ENCODE data around the gene KCNT1.

KCNT1 gene

GRCh38 chr9:135768516-135769218 lies 66.7 kb downstream of the KCNT1 start:
- no peak for DNase-seq (ENCODE audit: low spot score)

GRCh38 chr9:135769489-135770202 lies 67.7 kb downstream of the KCNT1 start:
- DNase-seq (ENCODE audit: low spot score), result no peak

- DNase-seq (ENCODE audit: low spot score), result no peak
Observed at GRCh38 chr9:135770203-135770535, 68.2 kb downstream of the KCNT1 start.

GRCh38 chr9:135770771-135771170 lies 68.8 kb downstream of the KCNT1 start:
- DNase-seq (ENCODE audit: low spot score), result no peak

- no peak for DNase-seq (ENCODE audit: low spot score)
Observed at GRCh38 chr9:135771401-135772051, 69.5 kb downstream of the KCNT1 start.

GRCh38 chr9:135772056-135772646 lies 70.2 kb downstream of the KCNT1 start:
- DNase-seq (ENCODE audit: low spot score), result no peak

GRCh38 chr9:135772702-135773493 lies 70.9 kb downstream of the KCNT1 start:
- DNase-seq (ENCODE audit: low spot score), result no peak

GRCh38 chr9:135773530-135774238 lies 71.7 kb downstream of the KCNT1 start:
- DNase-seq (ENCODE audit: low spot score), result no peak

- no peak for DNase-seq (ENCODE audit: low spot score)
Observed at GRCh38 chr9:135774239-135774747, 72.3 kb downstream of the KCNT1 start.

GRCh38 chr9:135774794-135775525 lies 73.0 kb downstream of the KCNT1 start:
- DNase-seq (ENCODE audit: low spot score), result no peak

GRCh38 chr9:135775911-135776310 lies 73.9 kb downstream of the KCNT1 start:
- no peak for DNase-seq (ENCODE audit: low spot score)

- no peak for DNase-seq (ENCODE audit: low spot score)
Observed at GRCh38 chr9:135776893-135777622, 75.1 kb downstream of the KCNT1 start.

- no peak for DNase-seq (ENCODE audit: low spot score)
Observed at GRCh38 chr9:135777623-135778177, 75.7 kb downstream of the KCNT1 start.

GRCh38 chr9:135778421-135778820 lies 76.4 kb downstream of the KCNT1 start:
- DNase-seq (ENCODE audit: low spot score), result no peak

- peak; percentile 64 for DNase-seq (ENCODE audit: low spot score)
Observed at GRCh38 chr9:135779571-135779970, 77.6 kb downstream of the KCNT1 start.

GRCh38 chr9:135780086-135780485 lies 78.1 kb downstream of the KCNT1 start:
- no peak for DNase-seq (ENCODE audit: low spot score)

GRCh38 chr9:135780626-135781025 lies 78.6 kb downstream of the KCNT1 start:
- DNase-seq (ENCODE audit: low spot score), result no peak

GRCh38 chr9:135782946-135783345 lies 81.0 kb downstream of the KCNT1 start:
- no peak for DNase-seq (ENCODE audit: low spot score)

- no peak for DNase-seq (ENCODE audit: low spot score)
Observed at GRCh38 chr9:135783540-135784245, 81.7 kb downstream of the KCNT1 start.
